Thymus (tissue), 11 donors: ENCODE data around the gene DPF3. TPM values are rescaled to one million over a fixed set of nuclear protein-coding genes. Genes with fewer than 3 reads are reported as not detected.

ENCODE experiments used
- DNase-seq, 9 donors: peaks; one replicate each; pipeline ENCODE4 v3.0.0-alpha.2; 2013; ENCODE audit warnings: low spot score in 9 of 9, low read depth in 6 of 9, missing footprints in 1 of 9
- H3K27ac ChIP-seq, 2 donors: one replicate each; pipeline ENCODE4 v1.5.1; 2013; ENCODE audit warnings: control low read depth in 1 of 2, low read depth in 1 of 2, low read length in 1 of 2, mild to moderate bottlenecking in 1 of 2, moderate library complexity in 1 of 2
- H3K27me3 ChIP-seq, 2 donors: one replicate each; pipeline ENCODE4 v1.5.1; 2013; ENCODE audit warnings: low read length in 1 of 2; ENCODE audit not compliant: control insufficient read depth in 2 of 2, insufficient read depth in 1 of 2
- H3K36me3 ChIP-seq, 2 donors: one replicate each; pipeline ENCODE4 v1.5.1; 2013; ENCODE audit warnings: low read length in 1 of 2, mild to moderate bottlenecking in 1 of 2, moderate library complexity in 1 of 2; ENCODE audit not compliant: control insufficient read depth in 2 of 2, insufficient read depth in 2 of 2
- H3K4me1 ChIP-seq, 2 donors: one replicate each; pipeline ENCODE4 v1.5.1; 2013; ENCODE audit warnings: low read length in 2 of 2; ENCODE audit not compliant: control insufficient read depth in 2 of 2, insufficient read depth in 2 of 2
- H3K4me3 ChIP-seq, 2 donors: one replicate each; pipeline ENCODE4 v1.5.1; 2013; ENCODE audit warnings: low read length in 2 of 2, control low read depth in 1 of 2, mild to moderate bottlenecking in 1 of 2
- H3K9me3 ChIP-seq, 2 donors: one replicate each; pipeline ENCODE4 v1.5.1; 2013; ENCODE audit warnings: low read length in 1 of 2, mild to moderate bottlenecking in 1 of 2; ENCODE audit not compliant: control insufficient read depth in 2 of 2, insufficient read depth in 1 of 2
- WGBS: extraction: QIAGEN DNeasy Blood & Tissue Kit; methylation state at CpG from one replicate; pipeline ENCODE4 v1.1.7; 2013; 5-methylcytosine and 5-hydroxymethylcytosine counted together
- polyA plus RNA-seq: library from polyadenylated mRNA; stranded (reverse); fragments of 200-250 nt; gene quantifications from one replicate; pipeline ENCODE4 v1.2.3, GENCODE V29; 2013
- total RNA-seq: library from RNA; stranded (reverse); fragments of 120-200 nt; gene quantifications from one replicate; pipeline ENCODE4 v1.2.4, GENCODE V29; 2013
- donor health status: healthy.

The DPF3 gene
- total and polyA plus RNA-seq, 2 donors: 0.46 to 1.6 TPM

DNA sequence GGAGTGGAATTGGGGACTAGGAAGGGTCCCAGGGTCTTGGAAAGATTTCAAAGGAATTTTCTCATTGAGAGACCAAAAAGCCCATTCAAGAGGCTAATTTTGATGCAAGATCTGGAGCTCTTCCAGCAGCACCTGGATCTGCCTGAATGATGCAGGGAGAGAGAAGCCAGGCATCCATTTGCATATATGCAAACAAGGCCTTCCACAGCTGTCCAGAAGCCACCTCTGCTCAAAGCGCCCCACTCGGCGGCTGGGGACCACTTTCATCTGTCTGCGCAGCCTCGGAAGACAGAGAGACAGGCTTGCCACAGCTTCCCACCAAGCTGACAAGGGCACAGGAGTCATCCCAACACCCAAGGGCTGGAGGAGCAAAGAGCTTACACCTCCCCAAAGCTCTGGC is 295.6 kb downstream of the DPF3 start:
- no peaks in the 10 kb centered on the region for H3K27me3 ChIP-seq
- H3K4me1 ChIP-seq: peaks cover 7 to 52% of the 10 kb centered on the region in 2 donors
- H3K27ac ChIP-seq: no peak overlapping the region
- no peak overlapping the region for H3K4me3 ChIP-seq
- no peaks in the 10 kb centered on the region for H3K9me3 ChIP-seq
- H3K36me3 ChIP-seq: no peaks in the 10 kb centered on the region
- WGBS: 61% methylated on average over 5 of the region's 5 CpGs
- DNase-seq: peak in 4 of 9 donors; percentile 11 to 57 (median 22)

GRCh38 chr14:72597252-72598233 is 296.4 kb downstream of the DPF3 start:
- Histone ChIP-seq H3K27ac (no peak overlapping the region), H3K9me3 (no peaks in the 10 kb centered on the region), H3K36me3 (no peaks in the 10 kb centered on the region), H3K27me3 (no peaks in the 10 kb centered on the region), H3K4me3 (no peak overlapping the region), H3K4me1 (peaks cover 7 to 53% of the 10 kb centered on the region in 2 donors)
- no peak for DNase-seq
- WGBS: 91% methylated on average over 16 of the region's 16 CpGs

DNA sequence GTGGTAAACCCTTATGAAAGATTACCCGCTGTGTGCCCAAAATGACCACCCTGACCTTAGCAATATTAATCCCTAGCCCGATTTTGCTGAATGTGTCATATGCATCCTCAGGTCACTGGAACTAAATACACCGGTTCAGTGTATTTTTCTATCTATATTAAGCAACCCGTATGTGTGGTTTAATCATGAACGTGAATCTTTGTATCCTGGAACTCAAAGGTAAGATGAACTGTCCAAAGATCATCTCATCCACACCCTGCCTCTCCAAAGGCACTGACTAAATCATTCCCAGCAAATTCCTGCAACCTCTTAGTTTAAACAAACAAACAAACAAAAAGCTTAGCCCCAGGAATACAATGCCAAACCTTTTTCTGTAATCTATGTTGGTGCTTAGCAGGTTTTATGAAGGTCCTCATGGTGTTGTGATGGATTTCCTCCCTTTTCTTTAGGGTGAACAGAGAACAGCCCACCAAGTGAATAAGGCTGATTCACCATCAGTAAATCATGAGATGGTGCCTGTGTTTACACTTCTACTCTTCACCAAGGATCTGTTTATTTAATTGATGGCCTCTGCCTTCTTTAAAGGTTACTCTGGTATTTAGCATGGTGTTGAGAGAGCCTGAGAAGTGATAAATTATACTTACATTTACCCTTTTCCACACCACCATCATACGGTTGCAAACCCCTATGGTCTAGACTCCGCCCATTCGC is 298.6 kb downstream of the DPF3 start:
- Histone ChIP-seq H3K27ac (no peak overlapping the region), H3K36me3 (no peaks in the 10 kb centered on the region), H3K27me3 (no peaks in the 10 kb centered on the region), H3K4me1 (peaks cover 10 to 53% of the 10 kb centered on the region in 2 donors), H3K9me3 (no peaks in the 10 kb centered on the region), H3K4me3 (no peak overlapping the region)
- no peak for DNase-seq
- WGBS: 95% methylated on average over 8 of the region's 8 CpGs

DNA sequence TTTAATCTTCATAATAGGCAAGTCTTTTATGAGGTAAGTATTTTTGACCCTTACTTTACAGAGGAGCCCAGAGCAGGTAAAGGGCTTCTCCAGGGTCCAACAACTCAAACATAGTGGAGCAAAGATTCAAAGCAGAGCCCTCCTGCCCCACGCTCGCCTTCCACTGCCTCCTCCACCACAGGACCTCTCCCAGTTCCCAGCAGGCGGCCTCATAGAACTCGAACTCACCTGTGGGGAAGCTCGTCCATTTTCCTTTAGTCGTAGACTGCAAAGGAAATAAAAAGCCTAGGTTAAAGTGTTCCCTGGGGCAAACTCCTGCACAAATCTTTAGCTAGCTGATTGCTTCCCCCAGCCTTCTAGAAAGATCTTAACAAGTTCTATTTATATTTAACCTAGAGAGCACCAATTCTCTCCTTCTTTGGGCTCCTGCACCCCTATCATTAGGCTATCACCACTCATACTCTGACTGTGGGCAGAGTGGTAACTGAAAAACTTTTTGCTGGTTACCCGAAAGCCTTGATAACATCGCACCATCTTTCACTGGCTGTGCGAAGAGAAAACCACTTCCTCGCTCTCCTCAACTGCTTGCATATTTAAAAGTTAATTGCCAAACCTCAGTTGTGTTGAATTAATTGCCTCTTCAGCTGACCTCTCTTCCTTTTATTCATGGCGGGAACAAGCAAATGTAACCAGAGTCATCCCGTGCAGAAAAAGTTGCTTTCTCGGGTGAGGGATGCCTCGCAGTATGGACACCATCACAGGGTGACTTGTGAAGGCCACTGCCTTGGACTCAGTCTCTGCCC is 299.6 kb downstream of the DPF3 start:
- peak in 8 of 9 donors; percentile 18 to 76 (median 38) for DNase-seq
- 26% methylated on average over 14 of the region's 14 CpGs for WGBS
- no peaks in the 10 kb centered on the region for H3K36me3 ChIP-seq
- H3K9me3 ChIP-seq: no peaks in the 10 kb centered on the region
- peaks cover 10 to 44% of the 10 kb centered on the region in 2 donors for H3K4me1 ChIP-seq
- peak overlapping the region in 1 of 2 donors; percentile 68 for H3K27ac ChIP-seq
- no peaks in the 10 kb centered on the region for H3K27me3 ChIP-seq
- H3K4me3 ChIP-seq: no peak overlapping the region

- Histone ChIP-seq H3K27ac (no peak overlapping the region), H3K27me3 (no peaks in the 10 kb centered on the region), H3K4me3 (no peak overlapping the region), H3K4me1 (peaks cover 10 to 27% of the 10 kb centered on the region in 2 donors), H3K9me3 (no peaks in the 10 kb centered on the region), H3K36me3 (no peaks in the 10 kb centered on the region)
- DNase-seq: no peak
- 92% methylated on average over 4 of the region's 4 CpGs for WGBS
Observed at GRCh38 chr14:72591391-72591790, 302.5 kb downstream of the DPF3 start.

GRCh38 chr14:72590577-72590976 is 303.3 kb downstream of the DPF3 start:
- H3K4me1 ChIP-seq: peaks cover 10 to 27% of the 10 kb centered on the region in 2 donors
- H3K27ac ChIP-seq: no peak overlapping the region
- no peaks in the 10 kb centered on the region for H3K36me3 ChIP-seq
- WGBS: 21% methylated on average over 7 of the region's 7 CpGs
- H3K9me3 ChIP-seq: no peaks in the 10 kb centered on the region
- no peaks in the 10 kb centered on the region for H3K27me3 ChIP-seq
- DNase-seq: peak in 3 of 9 donors; percentile 18 to 56 (median 22)
- no peak overlapping the region for H3K4me3 ChIP-seq

- DNase-seq: no peak
- H3K36me3 ChIP-seq: no peaks in the 10 kb centered on the region
- H3K27me3 ChIP-seq: no peaks in the 10 kb centered on the region
- peaks cover 8 to 23% of the 10 kb centered on the region in 2 donors for H3K4me1 ChIP-seq
- H3K4me3 ChIP-seq: no peak overlapping the region
- no peak overlapping the region for H3K27ac ChIP-seq
- no peaks in the 10 kb centered on the region for H3K9me3 ChIP-seq
Observed at GRCh38 chr14:72589652-72590051, 304.2 kb downstream of the DPF3 start.

GRCh38 chr14:72588521-72588920 is 305.4 kb downstream of the DPF3 start:
- 90% methylated on average over 5 of the region's 5 CpGs for WGBS
- H3K27me3 ChIP-seq: no peaks in the 10 kb centered on the region
- H3K4me1 ChIP-seq: peaks cover 3 to 13% of the 10 kb centered on the region in 2 donors
- no peak overlapping the region for H3K27ac ChIP-seq
- H3K9me3 ChIP-seq: no peaks in the 10 kb centered on the region
- H3K36me3 ChIP-seq: no peaks in the 10 kb centered on the region
- H3K4me3 ChIP-seq: no peak overlapping the region
- DNase-seq: no peak
